HL-60 (cell line): Measurements from ENCODE around the gene FAAP24.
"Not testable (repeated sequence)": the region's sequence is repeated elsewhere in the genome, so short reads cannot be mapped to it uniquely, and the experiment has no call there.

Experiments used
- CTCF ChIP-seq: IDR thresholded peaks from one replicate; pipeline ENCODE4 v1.5.1; 2011; ENCODE audit warnings: low read length, control low read depth, inconsistent platforms; ENCODE audit not compliant: insufficient read depth
- POLR2AphosphoS5 ChIP-seq: IDR thresholded peaks from 2 replicates; pipeline ENCODE4 v1.6.1; 2012; ENCODE audit warnings: low read depth
- REST ChIP-seq: IDR thresholded peaks from 2 replicates; pipeline ENCODE4 v1.6.1; 2012; ENCODE audit warnings: low read depth; ENCODE audit not compliant: insufficient replicate concordance

GRCh38 chr19:32979807-32980206 is 7.8 kb downstream of the FAAP24 start:
- not testable (repeated sequence) for TF ChIP-seq CTCF, POLR2AphosphoS5, REST
